Stimulated activated CD4-positive, alpha-beta T cell treated with anti-CD3 and anti-CD28 coated beads, Interleukin-4, amount 100 ng/mL, for 24 hours (primary cell): ENCODE measurements around the gene TNFAIP8L3.
"Not testable (repeated sequence)": the region's sequence is repeated elsewhere in the genome, so short reads cannot be mapped to it uniquely, and the experiment has no call there.

Experiments used
- DNase-seq: peaks from one replicate; pipeline ENCODE4 v3.0.0-alpha.2; 2020

The TNFAIP8L3 gene

GRCh38 chr15:51051776-51052175 is 42.9 kb downstream of the TNFAIP8L3 start:
- no peak for DNase-seq

GRCh38 chr15:51049081-51049480 is 45.6 kb downstream of the TNFAIP8L3 start:
- DNase-seq: no peak

- no peak for DNase-seq
Measured at GRCh38 chr15:51048308-51048707, 46.4 kb downstream of the TNFAIP8L3 start.

- DNase-seq: no peak
Measured at GRCh38 chr15:51046799-51047449, 47.8 kb downstream of the TNFAIP8L3 start.

- no peak for DNase-seq
Measured at GRCh38 chr15:51046016-51046415, 48.7 kb downstream of the TNFAIP8L3 start.

- DNase-seq: no peak
Measured at GRCh38 chr15:51044037-51044727, 50.5 kb downstream of the TNFAIP8L3 start.

GRCh38 chr15:51038974-51039319 is 55.8 kb downstream of the TNFAIP8L3 start:
- no peak for DNase-seq

- DNase-seq: no peak
Measured at GRCh38 chr15:51038162-51038973, 56.3 kb downstream of the TNFAIP8L3 start.

- DNase-seq: not testable (repeated sequence)
Measured at GRCh38 chr15:51037474-51037873, 57.2 kb downstream of the TNFAIP8L3 start.

GRCh38 chr15:51030649-51031316 is 63.9 kb downstream of the TNFAIP8L3 start:
- DNase-seq: no peak

- no peak for DNase-seq
Measured at GRCh38 chr15:51025454-51025846, 69.3 kb downstream of the TNFAIP8L3 start.

GRCh38 chr15:51024735-51025453 is 69.8 kb downstream of the TNFAIP8L3 start:
- DNase-seq: no peak

- no peak for DNase-seq
Measured at GRCh38 chr15:51023499-51023898, 71.2 kb downstream of the TNFAIP8L3 start.

- DNase-seq: no peak
Measured at GRCh38 chr15:51022206-51022605, 72.5 kb downstream of the TNFAIP8L3 start.

- no peak for DNase-seq
Measured at GRCh38 chr15:51016615-51017014, 78.1 kb downstream of the TNFAIP8L3 start.

- no peak for DNase-seq
Measured at GRCh38 chr15:51011212-51011611, 83.5 kb downstream of the TNFAIP8L3 start.

GRCh38 chr15:51007131-51007666 is 87.5 kb downstream of the TNFAIP8L3 start:
- DNase-seq: no peak
